Stimulated activated CD4-positive, alpha-beta T cell treated with anti-CD3 and anti-CD28 coated beads, Interleukin-1b, Interleukin-23, amount 100 ng/mL, for 24 hours (primary cell): Measurements from ENCODE around the gene KLK7.

Experiments
- DNase-seq, 4 experiments: peaks; one replicate each; pipeline ENCODE4 v3.0.0-alpha.2; 2020; ENCODE audit warnings: low read depth in 4 of 4, low spot score in 1 of 4

Gene KLK7

DNA sequence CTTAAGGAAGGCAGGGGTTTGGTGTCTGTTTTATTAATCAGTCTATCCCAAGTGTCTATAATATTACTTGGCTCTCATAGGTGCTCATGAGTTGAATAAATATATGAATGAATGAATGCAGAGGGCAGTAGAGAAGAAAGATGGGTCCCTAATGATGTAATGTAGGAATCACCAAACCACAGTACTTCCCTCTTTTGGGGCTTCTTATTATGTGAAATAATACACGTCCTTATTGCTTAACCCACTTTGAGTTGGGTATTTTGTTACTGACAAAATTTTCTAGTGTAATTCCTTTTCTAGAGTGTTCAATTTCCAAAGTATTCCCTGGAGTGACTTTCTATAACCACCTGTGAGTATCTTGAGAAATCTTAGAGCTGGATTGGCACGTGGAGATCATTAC, 44.1 kb downstream of the KLK7 start:
- no peak for DNase-seq

DNA sequence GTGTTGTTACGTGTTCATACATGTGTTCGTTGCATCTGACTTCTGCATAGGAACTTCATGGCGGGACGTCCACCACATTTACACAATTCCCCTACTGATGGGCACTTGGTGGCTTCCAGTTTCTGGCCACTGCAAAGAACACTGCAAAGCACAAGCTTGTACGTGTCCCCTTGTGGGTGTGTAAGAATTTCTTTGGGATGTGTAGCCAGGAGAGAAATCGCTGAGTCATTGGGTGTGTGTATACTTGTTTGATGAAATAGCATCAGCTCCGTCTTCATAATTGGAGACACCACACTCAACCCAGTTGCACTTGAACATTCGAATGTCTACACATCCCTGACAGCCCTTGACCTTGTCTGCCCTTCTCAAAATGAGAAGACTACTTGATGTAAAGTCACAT, 50.1 kb downstream of the KLK7 start:
- no peak for DNase-seq

- DNase-seq: no peak
These were observed 51.0 kb downstream of the KLK7 start for GRCh38 chr19:50932690-50933083.

- DNase-seq: no peak
These were observed 51.6 kb downstream of the KLK7 start for GRCh38 chr19:50932018-50932689.

DNA sequence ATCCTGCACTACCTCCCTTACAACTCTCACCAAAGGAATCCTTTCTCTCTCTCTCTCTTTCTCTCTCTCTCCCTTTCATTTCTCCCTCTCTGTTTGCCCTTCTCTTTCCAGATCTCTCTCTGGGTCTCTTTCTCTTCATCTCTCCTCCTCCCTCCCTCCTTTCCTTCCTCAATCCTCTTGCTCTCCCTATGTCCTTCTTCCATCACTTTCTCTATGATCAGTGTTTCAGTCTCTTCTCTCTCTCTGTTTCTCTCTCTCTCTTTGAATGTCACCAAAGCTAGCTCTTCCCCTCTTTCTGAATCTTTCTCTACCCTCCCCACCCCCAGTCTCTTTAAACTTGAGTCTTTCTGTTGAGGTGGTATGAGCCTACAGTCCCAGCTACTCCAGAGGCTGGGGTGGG, 52.7 kb downstream of the KLK7 start:
- no peak for DNase-seq

DNA sequence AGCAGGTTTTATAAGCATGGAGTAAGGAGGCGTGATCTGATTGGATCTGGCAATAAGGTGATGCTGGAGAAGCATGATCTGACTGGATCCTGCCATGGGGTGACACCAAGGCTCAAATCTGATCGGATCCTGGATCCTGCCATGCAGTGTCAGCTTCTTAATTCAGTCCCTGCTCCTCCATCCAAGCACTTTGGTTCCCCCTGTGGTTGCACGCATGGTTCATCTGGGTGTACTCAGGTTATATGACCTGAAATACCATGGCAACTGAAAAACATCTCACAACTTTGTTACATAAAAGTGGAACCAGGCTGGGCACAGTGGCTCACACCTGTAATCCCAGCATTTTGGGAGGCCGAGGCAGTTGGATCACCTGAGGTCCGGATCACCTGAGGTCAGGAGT, 54.9 kb downstream of the KLK7 start:
- no peak for DNase-seq
